Measurements from ENCODE around the gene EXOC6B. TPM values are rescaled to one million over a fixed set of nuclear protein-coding genes. Genes with fewer than 3 reads are reported as not detected.

The EXOC6B gene
- total RNA-seq, 1 experiment from 2014 or later = 40.1 TPM

GRCh38 chr2:72750466-72750865 is 75.4 kb downstream of the EXOC6B start:
- Histone ChIP-seq H3K23me2 (ENCODE audit: insufficient read length, low read depth, low read length, poor library complexity, severe bottlenecking) (no peaks in the 10 kb centered on the region), H2BK5ac (ENCODE audit: insufficient read length, low read length) (no peak overlapping the region), H3K56ac (ENCODE audit: insufficient read length, low read depth, low read length) (no peak overlapping the region), H3K18ac (ENCODE audit: insufficient read length, low read depth, low read length) (no peak overlapping the region), H3K79me1 (ENCODE audit: insufficient read depth, low read depth, low read length, poor library complexity, severe bottlenecking) (peaks cover 3% of the 10 kb centered on the region), H2AK5ac (ENCODE audit: insufficient read length, low read length) (no peak overlapping the region), H3K9me3 (ENCODE audit: control insufficient read depth, low read depth, low read length) (no peaks in the 10 kb centered on the region), H4K5ac (ENCODE audit: insufficient read length, low read depth, low read length) (no peak overlapping the region), H3K27me3 (ENCODE audit: insufficient read depth, low read length) (no peaks in the 10 kb centered on the region), H2BK120ac (ENCODE audit: low read depth, low read length, poor library complexity, severe bottlenecking) (no peak overlapping the region), H3K14ac (ENCODE audit: insufficient read depth, low read length) (no peak overlapping the region), H4K20me1 (ENCODE audit: control insufficient read depth, insufficient read depth, insufficient read length) (no peaks in the 10 kb centered on the region), H3K27ac (ENCODE audit: insufficient read length, low read depth, low read length) (no peak overlapping the region), H2AFZ (ENCODE audit: low read length) (no peak overlapping the region), H3K4me2 (ENCODE audit: insufficient read depth, insufficient read length, low read length) (no peak overlapping the region), H2BK12ac (ENCODE audit: insufficient read length, low read depth, low read length) (no peak overlapping the region), H3T11ph (ENCODE audit: low read length) (no peak overlapping the region), H2BK20ac (ENCODE audit: low read depth, low read length, poor library complexity, severe bottlenecking) (no peak overlapping the region), H3K9ac (ENCODE audit: extremely low read depth, insufficient read length, low read length) (no peak overlapping the region), H3K4me1 (ENCODE audit: insufficient read depth, low read length) (peaks cover 6% of the 10 kb centered on the region; the same call in 1 of the 2 replicates), H3K79me2 (ENCODE audit: insufficient read depth, low read length) (no peaks in the 10 kb centered on the region), H3K4ac (ENCODE audit: low read depth, low read length) (no peak overlapping the region), H2BK15ac (ENCODE audit: low read depth, low read length) (no peak overlapping the region), H4K91ac (ENCODE audit: insufficient read length, low read depth, low read length) (no peak overlapping the region), H3K23ac (ENCODE audit: insufficient read length, low read depth, low read length) (no peak overlapping the region), H4K8ac (replicated peaks; ENCODE audit: insufficient read length, low read depth, low read length) (no peak overlapping the region)
- no peaks in the 10 kb centered on the region for H3K36me3 Mint-ChIP-seq (ENCODE audit: insufficient read depth in 1 of 3, low read depth in 3 of 3)
- peak overlapping the region in 1 of 3 experiments; percentile 56; a peak in 2 of 7 replicates for H3K27ac Mint-ChIP-seq
- peaks cover 20 to 21% of the 10 kb centered on the region in 2 experiments for H3K4me1 Mint-ChIP-seq
- H3K4me3 Mint-ChIP-seq = no peak overlapping the region
- no peaks in the 10 kb centered on the region for H3K27me3 Mint-ChIP-seq (ENCODE audit: low read depth)
- no CpG with 5 or more reads among the region's 1 CpG for WGBS (ENCODE audit: extremely low coverage, insufficient read length, low lambda C conversion rate)
- TF ChIP-seq, protein P1, sequence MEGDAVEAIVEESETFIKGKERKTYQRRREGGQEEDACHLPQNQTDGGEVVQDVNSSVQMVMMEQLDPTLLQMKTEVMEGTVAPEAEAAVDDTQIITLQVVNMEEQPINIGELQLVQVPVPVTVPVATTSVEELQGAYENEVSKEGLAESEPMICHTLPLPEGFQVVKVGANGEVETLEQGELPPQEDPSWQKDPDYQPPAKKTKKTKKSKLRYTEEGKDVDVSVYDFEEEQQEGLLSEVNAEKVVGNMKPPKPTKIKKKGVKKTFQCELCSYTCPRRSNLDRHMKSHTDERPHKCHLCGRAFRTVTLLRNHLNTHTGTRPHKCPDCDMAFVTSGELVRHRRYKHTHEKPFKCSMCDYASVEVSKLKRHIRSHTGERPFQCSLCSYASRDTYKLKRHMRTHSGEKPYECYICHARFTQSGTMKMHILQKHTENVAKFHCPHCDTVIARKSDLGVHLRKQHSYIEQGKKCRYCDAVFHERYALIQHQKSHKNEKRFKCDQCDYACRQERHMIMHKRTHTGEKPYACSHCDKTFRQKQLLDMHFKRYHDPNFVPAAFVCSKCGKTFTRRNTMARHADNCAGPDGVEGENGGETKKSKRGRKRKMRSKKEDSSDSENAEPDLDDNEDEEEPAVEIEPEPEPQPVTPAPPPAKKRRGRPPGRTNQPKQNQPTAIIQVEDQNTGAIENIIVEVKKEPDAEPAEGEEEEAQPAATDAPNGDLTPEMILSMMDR (conservative IDR thresholded peaks at IDR 0.05) = no peak
- no peak for DNase-seq
- no peaks in the 10 kb centered on the region for H3K9me3 Mint-ChIP-seq
